SKM-1 (cell line): Measurements from ENCODE around the gene PLXND1.
"Not testable (repeated sequence)": the region's sequence is repeated elsewhere in the genome, so short reads cannot be mapped to it uniquely, and the experiment has no call there.

Source experiments
- DNase-seq: peaks from one replicate; lab custom pipeline; 2025; ENCODE audit not compliant: unreplicated experiment; lab: John Stamatoyannopoulos, UW

Gene PLXND1

DNA sequence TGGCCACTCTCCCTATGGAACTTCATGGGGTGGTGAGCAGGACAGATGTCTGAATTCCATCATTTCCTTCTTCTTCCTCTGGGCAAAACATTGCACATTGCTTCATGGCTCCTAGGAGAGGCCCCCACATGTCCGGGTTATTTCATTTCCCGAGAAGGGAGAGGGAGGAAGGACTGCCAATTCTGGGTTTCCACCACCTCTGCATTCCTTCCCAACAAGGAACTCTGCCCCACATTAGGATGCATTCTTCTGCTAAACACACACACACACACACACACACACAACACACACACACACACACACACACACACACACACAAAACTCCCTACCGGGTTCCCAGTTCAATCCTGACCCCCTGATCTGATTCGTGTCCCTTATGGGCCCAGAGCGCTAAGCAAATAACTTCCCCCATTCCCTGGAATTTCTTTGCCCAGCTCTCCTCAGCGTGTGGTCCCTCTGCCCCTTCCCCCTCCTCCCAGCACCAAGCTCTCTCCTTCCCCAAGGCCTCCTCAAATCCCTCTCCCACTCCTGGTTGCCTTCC is 76.2 kb downstream of the PLXND1 start:
- DNase-seq, result no peak

DNA sequence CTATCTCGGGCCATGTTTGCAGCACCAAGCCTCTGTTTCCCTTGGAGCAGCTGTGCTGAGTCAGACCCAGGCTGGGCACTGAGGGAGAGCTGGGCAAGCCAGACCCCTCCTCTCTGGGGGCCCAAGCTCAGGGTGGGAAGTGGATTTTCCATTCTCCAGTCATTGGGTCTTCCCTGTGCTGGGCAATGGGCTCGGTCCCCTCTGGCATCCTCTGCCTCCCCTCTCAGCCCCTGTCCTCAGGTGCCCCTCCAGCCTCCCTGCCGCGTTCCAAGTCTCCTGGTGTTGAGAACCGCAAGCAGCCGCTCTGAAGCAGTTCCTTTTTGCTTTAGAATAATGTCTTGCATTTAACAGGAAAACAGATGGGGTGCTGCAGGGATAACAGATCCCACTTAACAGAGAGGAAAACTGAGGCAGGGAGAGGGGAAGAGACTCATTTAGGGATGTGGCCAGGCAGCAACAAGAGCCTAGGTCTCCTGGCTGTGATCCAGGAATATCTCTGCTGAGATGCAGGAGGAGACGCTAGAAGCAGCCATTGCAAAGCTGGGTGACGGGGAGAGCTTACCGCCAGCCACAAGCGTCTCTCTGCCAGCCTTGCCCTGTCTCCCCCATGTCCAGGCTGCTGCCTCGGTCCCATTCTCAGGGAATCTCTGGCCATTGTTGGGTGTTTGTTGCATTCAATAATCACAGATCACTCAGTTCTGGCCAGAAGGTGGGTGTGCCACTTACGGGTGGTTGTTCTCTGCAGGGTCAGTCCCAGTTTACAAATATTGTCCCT is 76.9 kb downstream of the PLXND1 start:
- no peak for DNase-seq

DNA sequence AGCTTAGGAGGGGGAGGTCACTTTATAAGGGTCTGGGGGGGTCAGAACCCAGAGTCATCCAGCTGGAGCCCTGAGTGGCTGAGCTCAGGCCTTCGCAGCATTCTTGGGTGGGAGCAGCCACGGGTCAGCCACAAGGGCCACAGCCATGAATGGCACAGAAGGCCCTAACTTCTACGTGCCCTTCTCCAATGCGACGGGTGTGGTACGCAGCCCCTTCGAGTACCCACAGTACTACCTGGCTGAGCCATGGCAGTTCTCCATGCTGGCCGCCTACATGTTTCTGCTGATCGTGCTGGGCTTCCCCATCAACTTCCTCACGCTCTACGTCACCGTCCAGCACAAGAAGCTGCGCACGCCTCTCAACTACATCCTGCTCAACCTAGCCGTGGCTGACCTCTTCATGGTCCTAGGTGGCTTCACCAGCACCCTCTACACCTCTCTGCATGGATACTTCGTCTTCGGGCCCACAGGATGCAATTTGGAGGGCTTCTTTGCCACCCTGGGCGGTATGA is 77.8 kb downstream of the PLXND1 start, which contains the start of gene RHO:
Gene RHO (plus strand): TSS at position 51 of the 512 bp plus-strand sequence. CDS start 95 bp downstream, at position 146.
- no peak for DNase-seq

DNA sequence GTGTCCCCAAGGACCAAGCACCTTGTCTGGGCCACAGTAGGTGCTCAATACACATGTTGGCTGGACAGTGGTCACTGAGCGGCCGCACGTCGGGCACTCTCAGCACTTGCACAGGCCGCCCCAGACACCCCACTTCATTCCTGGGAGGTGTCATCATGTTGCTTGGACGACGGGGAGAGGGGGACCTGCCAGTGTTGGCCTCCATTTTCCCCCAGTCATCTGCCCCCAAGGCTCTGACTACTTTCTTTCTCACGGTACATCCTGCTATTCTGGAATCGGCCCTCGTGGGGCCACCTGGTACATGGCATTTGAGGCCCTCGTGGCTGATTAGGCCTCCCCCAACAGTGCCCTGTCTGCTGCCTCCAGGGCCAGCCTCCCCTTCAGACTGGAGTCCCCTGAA is 79.2 kb downstream of the PLXND1 start:
- DNase-seq, result no peak

DNA sequence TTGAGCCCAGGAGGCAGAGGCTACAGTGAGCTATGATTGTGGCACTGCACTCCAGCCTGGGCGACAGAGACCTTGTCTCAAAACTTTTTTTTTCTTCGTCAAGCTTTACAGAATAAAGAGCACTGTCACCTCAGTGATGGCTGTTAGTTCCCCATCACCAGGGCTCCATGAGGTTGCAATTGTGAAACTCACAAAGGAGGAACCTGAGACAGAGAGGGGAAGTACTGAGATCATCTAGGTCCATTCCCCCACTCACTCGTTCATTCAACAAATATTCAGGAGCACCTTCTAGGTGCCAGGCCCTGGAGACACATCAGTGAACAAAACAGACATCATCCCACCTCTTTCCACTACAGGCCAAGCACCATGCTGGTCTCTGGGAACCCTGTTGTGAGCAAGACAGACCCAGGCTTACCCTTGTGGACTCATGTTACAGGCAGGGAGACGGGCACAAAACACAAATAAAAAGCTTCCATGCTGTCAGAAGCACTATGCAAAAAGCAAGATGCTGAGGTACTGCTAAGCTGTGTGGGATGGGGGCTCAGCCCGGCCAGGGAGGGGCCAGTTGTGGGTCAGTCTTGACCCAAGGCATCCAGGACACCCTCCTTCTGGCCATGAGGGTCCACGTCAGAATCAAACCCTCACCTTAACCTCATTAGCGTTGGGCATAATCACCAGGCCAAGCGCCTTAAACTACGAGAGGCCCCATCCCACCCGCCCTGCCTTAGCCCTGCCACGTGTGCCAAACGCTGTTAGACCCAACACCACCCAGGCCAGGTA is 80.2 kb downstream of the PLXND1 start:
- peak; percentile 91 for DNase-seq

GRCh38 chr3:129525341-129525968 is 81.0 kb downstream of the PLXND1 start:
- DNase-seq, result no peak

DNA sequence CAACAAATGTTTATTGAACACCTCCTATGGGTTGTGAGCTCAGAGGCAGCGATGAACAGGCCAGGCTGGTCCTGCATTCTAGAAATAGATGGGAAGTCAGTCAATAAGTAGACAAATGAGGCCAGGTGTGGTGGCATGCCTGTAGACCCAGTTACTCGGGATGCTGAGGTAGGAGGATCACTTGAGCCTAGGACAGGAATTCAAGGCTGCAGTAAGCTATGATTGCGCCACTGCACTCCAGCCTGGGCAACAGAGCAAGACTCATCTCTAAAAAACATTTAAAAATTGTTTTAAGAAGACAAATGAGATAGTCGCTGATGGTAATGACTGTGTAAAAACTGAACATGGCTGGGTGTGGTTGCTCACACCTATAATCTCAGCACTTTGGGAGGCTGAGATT is 82.4 kb downstream of the PLXND1 start:
- DNase-seq, result no peak

GRCh38 chr3:129522953-129523352 is 83.5 kb downstream of the PLXND1 start:
- no peak for DNase-seq

DNA sequence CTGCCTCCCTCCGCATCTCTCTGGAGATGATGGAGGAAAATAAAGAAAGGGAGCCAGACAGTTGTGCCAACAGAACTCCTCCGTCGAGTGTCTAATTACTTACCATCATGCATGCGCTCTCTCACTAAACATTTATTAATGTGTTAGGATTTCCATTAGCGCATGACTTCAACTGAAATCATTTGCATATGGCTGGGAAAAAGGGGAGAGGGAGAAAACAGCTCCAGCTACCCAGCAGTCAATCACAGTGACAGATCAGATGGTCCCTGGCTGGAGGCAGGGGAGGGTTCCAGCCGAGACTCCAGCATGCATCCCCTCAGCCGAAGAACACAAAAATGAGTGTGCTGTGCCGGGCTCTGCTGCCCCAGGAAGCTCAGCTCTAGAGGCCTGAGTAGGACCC is 84.9 kb downstream of the PLXND1 start:
- no peak for DNase-seq

GRCh38 chr3:129520960-129521359 is 85.5 kb downstream of the PLXND1 start:
- DNase-seq, result no peak

- DNase-seq, result no peak
Observed at GRCh38 chr3:129519896-129520715, 86.4 kb downstream of the PLXND1 start.

DNA sequence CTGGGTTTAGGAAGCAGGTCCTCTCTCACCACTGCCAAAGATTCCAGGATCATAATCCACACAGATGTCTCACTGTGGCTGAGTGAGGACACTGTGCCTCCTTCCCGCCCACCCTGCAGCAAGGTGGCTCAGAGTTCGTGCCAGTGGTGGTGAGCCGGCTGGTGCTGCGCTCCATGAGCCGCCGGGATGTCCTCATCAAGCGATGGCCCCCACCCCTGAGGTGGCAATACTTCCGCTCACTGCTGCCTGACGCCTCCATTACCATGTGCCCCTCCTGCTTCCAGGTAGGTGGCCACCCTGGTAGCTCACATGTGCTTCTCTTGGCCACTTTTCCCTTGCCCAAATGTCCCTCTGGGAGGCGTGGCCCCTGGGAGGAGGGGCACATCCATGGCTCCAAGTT is 87.0 kb downstream of the PLXND1 start:
- no peak for DNase-seq

GRCh38 chr3:129518581-129518980 is 87.9 kb downstream of the PLXND1 start:
- no peak for DNase-seq

DNA sequence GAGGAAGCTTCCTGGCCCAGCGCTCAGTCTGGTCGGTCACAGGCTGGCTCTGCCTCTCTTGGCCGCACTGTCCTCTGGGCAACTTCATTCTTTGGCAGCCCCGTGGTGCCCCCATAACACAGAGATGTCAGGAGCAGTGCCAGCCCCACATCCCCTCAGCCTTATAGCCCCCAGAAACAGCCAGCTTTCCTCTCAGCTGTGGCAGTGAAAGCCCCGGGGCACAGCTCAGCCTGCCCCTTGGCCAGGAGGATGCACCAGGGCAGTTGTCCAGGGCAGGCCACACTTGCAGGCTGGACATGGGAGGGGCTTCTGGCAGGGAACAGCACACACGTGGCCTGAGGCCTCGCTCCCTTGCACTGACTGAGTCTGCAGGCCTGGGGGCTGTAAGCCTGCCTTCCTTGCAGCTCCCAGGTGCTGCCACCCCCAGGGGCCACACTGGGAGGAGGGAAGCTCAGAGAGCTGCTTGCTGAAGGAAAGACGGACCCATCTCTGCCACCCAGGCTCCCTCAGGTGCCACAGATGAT is 88.4 kb downstream of the PLXND1 start:
- no peak for DNase-seq

DNA sequence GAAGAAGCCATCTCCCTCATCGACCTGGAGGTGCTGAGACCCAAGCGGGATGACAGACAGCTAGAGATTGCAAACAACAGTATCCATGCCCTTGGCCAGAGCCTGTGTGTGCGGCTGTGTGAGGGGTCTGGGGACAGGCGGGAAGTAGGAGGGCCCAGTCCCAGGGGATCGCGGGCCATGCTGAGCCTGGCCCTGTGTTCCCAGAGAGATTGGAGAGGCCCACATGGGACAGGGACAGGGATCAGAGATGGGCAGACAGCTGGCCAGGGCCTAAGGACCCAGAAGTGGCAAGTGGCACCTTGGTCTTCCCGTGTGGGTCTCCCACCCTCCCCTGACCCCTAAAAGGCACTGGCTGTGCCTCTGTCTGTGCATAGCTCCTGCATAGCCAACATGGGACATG is 89.0 kb downstream of the PLXND1 start:
- DNase-seq, result no peak

DNA sequence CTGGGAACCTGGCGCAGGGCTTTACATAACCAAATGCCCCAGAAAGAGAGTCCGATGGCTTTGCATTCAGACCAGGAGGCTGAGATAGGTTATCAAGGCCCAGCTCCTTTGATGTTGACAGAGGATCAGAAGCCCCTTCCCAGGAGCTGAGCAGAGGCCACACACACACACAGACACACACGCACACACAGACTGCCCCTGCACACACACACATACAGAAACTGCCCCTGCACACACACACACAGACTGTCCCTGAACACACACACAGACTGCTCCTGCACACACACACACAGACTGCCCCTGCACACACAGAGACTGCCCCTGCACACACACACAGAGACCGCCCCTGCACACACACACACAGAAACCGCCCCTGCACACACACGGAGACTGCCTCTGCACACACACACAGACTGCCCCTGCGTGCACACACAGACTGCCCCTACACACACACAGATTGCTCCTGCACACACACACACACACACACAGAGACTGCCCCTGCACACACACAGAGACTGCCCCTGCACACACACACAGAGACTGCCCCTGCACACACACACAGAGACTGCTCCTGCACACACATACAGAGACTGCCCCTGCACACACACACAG is 90.5 kb downstream of the PLXND1 start:
- not testable (repeated sequence) for DNase-seq

DNA sequence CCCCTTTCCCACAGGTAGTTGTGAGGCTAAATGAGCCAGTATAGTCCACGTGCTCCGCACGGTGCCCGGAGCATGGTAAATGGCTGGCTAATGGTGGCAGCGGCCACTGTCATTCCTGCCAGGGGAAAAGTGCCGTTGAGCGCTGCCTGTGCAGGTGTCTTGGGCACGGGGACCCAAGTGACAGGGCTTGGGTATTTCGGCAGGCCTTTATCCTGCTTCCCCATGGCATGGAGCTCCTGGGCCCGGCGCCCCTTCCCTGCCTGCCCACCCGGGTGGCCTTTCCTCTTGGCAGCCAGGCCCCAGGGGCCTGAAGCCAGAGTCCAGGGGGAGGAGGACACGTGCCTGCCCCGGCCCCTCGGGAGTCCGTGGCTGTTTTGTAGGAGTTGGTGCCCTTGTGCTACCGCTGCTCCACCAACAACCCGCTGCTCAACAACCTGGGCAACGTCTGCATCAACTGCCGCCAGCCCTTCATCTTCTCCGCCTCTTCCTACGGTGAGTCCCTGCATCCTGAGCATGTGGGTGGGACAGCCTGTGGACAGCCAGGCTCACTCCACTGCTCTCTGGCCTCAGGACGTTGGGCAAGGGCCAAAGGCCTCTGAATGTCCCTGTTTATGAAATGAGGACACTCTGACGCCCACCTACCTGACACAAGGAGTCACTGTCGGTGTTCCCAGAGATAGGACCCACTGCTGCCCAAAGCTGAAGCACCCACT is 91.2 kb downstream of the PLXND1 start:
- not testable (repeated sequence) for DNase-seq

GRCh38 chr3:129514563-129514962 is 91.9 kb downstream of the PLXND1 start:
- no peak for DNase-seq

DNA sequence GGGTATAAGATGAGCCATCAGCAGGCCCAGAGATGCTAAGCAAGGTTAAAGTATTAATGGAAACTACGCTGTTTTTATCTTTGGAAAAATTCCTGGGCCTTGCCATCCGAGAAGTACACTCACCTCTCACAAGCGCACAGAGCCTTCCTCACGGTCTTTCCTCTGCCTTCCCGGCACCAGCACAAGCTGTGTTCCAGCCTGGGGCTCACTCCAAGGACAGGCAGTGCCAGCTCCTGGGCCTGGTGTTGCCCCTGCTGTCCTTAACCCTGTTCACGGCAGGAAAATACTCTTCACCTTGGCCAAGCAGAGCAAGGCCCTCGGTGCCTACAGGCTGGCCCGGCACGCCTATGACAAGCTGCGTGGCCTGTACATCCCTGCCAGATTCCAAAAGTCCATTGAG is 92.4 kb downstream of the PLXND1 start:
- no peak for DNase-seq
